Mesenchymal stem cell (in vitro differentiated cells and primary cell): ENCODE results near the gene DPPA3. TPM values are rescaled to one million over a fixed set of nuclear protein-coding genes. Genes with fewer than 3 reads are reported as not detected.

Source experiments
- DNase-seq: peaks from one replicate; pipeline ENCODE4 v3.0.0-alpha.2; 2013
- H2AFZ ChIP-seq: one replicate; pipeline ENCODE4 v1.6.1; 2013; ENCODE audit warnings: low read depth, mild to moderate bottlenecking, control low read depth, inconsistent platforms, low read length, moderate library complexity
- H2AK5ac ChIP-seq: 2 replicates; pipeline ENCODE4 v1.6.1; 2013; ENCODE audit warnings: low read length, moderate library complexity, mild to moderate bottlenecking, inconsistent platforms; ENCODE audit not compliant: severe bottlenecking
- H2BK120ac ChIP-seq: one replicate; pipeline ENCODE4 v1.6.1; 2013; ENCODE audit warnings: low read depth, mild to moderate bottlenecking, inconsistent platforms, low read length, moderate library complexity
- H2BK12ac ChIP-seq, 2 experiments: one replicate each; pipeline ENCODE4 v1.6.1; 2013; ENCODE audit warnings: inconsistent platforms in 2 of 2, low read length in 2 of 2, mild to moderate bottlenecking in 2 of 2, moderate library complexity in 2 of 2, control low read depth in 1 of 2
- H2BK15ac ChIP-seq: one replicate; pipeline ENCODE4 v1.6.1; 2013; ENCODE audit warnings: mild to moderate bottlenecking, low read depth, inconsistent platforms; ENCODE audit not compliant: poor library complexity, severe bottlenecking
- H2BK5ac ChIP-seq: 2 replicates; pipeline ENCODE4 v1.6.1; 2013; ENCODE audit warnings: low read depth, mild to moderate bottlenecking, low read length, control low read depth, inconsistent platforms; ENCODE audit not compliant: poor library complexity, severe bottlenecking
- H3K14ac ChIP-seq, 2 experiments: one replicate each; pipeline ENCODE4 v1.6.1; 2013; ENCODE audit warnings: inconsistent platforms in 2 of 2, low read length in 2 of 2, control low read depth in 1 of 2, mild to moderate bottlenecking in 1 of 2, moderate library complexity in 1 of 2
- H3K18ac ChIP-seq, 2 experiments: one replicate each; pipeline ENCODE4 v1.6.1; 2013; ENCODE audit warnings: inconsistent platforms in 2 of 2, low read length in 2 of 2, control low read depth in 1 of 2, low read depth in 1 of 2, mild to moderate bottlenecking in 1 of 2
- H3K23ac ChIP-seq, 2 experiments: one replicate each; pipeline ENCODE4 v1.6.1; 2013; ENCODE audit warnings: inconsistent platforms in 2 of 2, low read length in 2 of 2, mild to moderate bottlenecking in 2 of 2, moderate library complexity in 2 of 2, control low read depth in 1 of 2
- H3K27ac ChIP-seq: 2 replicates; pipeline ENCODE4 v1.5.1; 2013; ENCODE audit warnings: mild to moderate bottlenecking, moderate library complexity, low read length, control low read depth, inconsistent platforms; ENCODE audit not compliant: poor library complexity, severe bottlenecking
- H3K27me3 ChIP-seq, 2 experiments: 2 replicates each; pipeline versions ENCODE4 v1.6.1 to v1.7.0; 2013; ENCODE audit warnings: low read length in 2 of 2, mild to moderate bottlenecking in 2 of 2, moderate library complexity in 2 of 2, control low read depth in 1 of 2, inconsistent platforms in 1 of 2; ENCODE audit not compliant: control insufficient read depth in 1 of 2, insufficient read depth in 1 of 2
- H3K36me3 ChIP-seq, 2 experiments: 2 replicates each; pipeline versions ENCODE4 v1.6.1 to v1.7.0; 2013; ENCODE audit warnings: low read length in 2 of 2, control low read depth in 1 of 2, inconsistent platforms in 1 of 2, low read depth in 1 of 2, mild to moderate bottlenecking in 1 of 2; ENCODE audit not compliant: insufficient read depth in 2 of 2, control insufficient read depth in 1 of 2
- H3K4ac ChIP-seq, 2 experiments: one replicate each; pipeline ENCODE4 v1.6.1; 2013; ENCODE audit warnings: inconsistent platforms in 2 of 2, low read length in 2 of 2, mild to moderate bottlenecking in 2 of 2, moderate library complexity in 2 of 2, control low read depth in 1 of 2, low read depth in 1 of 2
- H3K4me1 ChIP-seq: 2 replicates; pipeline ENCODE4 v1.6.1; 2013; ENCODE audit warnings: low read depth, low read length, control low read depth; ENCODE audit not compliant: control insufficient read depth, insufficient read depth
- H3K4me2 ChIP-seq: 2 replicates; pipeline ENCODE4 v1.6.1; 2013; ENCODE audit warnings: low read length, mild to moderate bottlenecking, inconsistent platforms; ENCODE audit not compliant: poor library complexity, severe bottlenecking
- H3K4me3 ChIP-seq, 2 experiments: 2 replicates each; pipeline versions ENCODE4 v1.5.1 to v1.7.0; 2013; ENCODE audit warnings: low read length in 2 of 2, mild to moderate bottlenecking in 2 of 2, control low read depth in 1 of 2, low read depth in 1 of 2; ENCODE audit not compliant: insufficient read depth in 1 of 2
- H3K79me1 ChIP-seq: replicated peaks from 2 replicates; pipeline ENCODE4 v1.6.1; 2013; ENCODE audit warnings: mild to moderate bottlenecking, control low read depth, low read length, inconsistent platforms; ENCODE audit not compliant: poor library complexity, severe bottlenecking
- H3K9ac ChIP-seq: 2 replicates; pipeline ENCODE4 v1.7.0; 2013; ENCODE audit warnings: mild to moderate bottlenecking, low read length, moderate library complexity
- H3K9me3 ChIP-seq: 2 replicates; pipeline ENCODE4 v1.7.0; 2013; ENCODE audit warnings: mild to moderate bottlenecking, low read length; ENCODE audit not compliant: control insufficient read depth
- H4K8ac ChIP-seq: one replicate; pipeline ENCODE4 v1.6.1; 2013; ENCODE audit warnings: inconsistent platforms, mild to moderate bottlenecking, low read length, moderate library complexity
- H4K91ac ChIP-seq: one replicate; pipeline ENCODE4 v1.6.1; 2013; ENCODE audit warnings: mild to moderate bottlenecking, low read length, inconsistent platforms
- WGBS: methylation state at CpG from one replicate; pipeline ENCODE4 v1.1.7; 2013; ENCODE audit warnings: mixed read lengths; 5-methylcytosine and 5-hydroxymethylcytosine counted together
- polyA plus RNA-seq, 2 experiments: library from polyadenylated mRNA; stranded (reverse); fragments of 200-250 nt; gene quantifications; one replicate each; pipeline ENCODE4 v1.2.3, GENCODE V29; 2013

Gene DPPA3
- not detected for polyA plus RNA-seq (2013, experiment 1 of 2)
- not detected for polyA plus RNA-seq (2013, experiment 2 of 2)

- H3K23ac ChIP-seq = no peak within 1 kb of the TSS
Observed at GRCh38 chr12:7711133-7711532, at the start of gene DPPA3. Gene DPPA3, plus strand, starts transcription at chr12:7711433. Its CDS starts 138 bp downstream, at chr12:7711571.

GRCh38 chr12:7661741-7662140 is 49.5 kb upstream of the DPPA3 start:
- no peak overlapping the region for H2BK120ac ChIP-seq
- H3K27me3 ChIP-seq = peaks cover 7 to 9% of the 10 kb centered on the region in 2 experiments
- no peak overlapping the region for H3K18ac ChIP-seq
- no peaks in the 10 kb centered on the region for H3K9me3 ChIP-seq
- no peak overlapping the region for H3K4ac ChIP-seq
- WGBS = 73% methylated on average over 5 of the region's 5 CpGs
- H2BK12ac ChIP-seq = no peak overlapping the region
- no peaks in the 10 kb centered on the region for H3K4me1 ChIP-seq
- no peak overlapping the region for H3K9ac ChIP-seq
- no peak overlapping the region for H3K23ac ChIP-seq
- H2BK5ac ChIP-seq = no peak overlapping the region
- DNase-seq = no peak
- no peak overlapping the region for H2AFZ ChIP-seq
- no peak overlapping the region for H2AK5ac ChIP-seq
- no peak overlapping the region for H3K4me2 ChIP-seq
- H4K8ac ChIP-seq = no peak overlapping the region
- H3K4me3 ChIP-seq = no peak overlapping the region
- H4K91ac ChIP-seq = no peak overlapping the region
- no peaks in the 10 kb centered on the region for H3K79me1 ChIP-seq
- no peaks in the 10 kb centered on the region for H3K36me3 ChIP-seq
- H3K27ac ChIP-seq = no peak overlapping the region
- H2BK15ac ChIP-seq = no peak overlapping the region
- no peak overlapping the region for H3K14ac ChIP-seq

More at GRCh38 chr12:7711133-7711532, at the start of gene DPPA3:
- Histone ChIP-seq H3K4me1 (no peaks in the 10 kb centered on the region), H4K91ac (no peak within 1 kb of the TSS), H2BK15ac (no peak within 1 kb of the TSS), H3K79me1 (no peaks in the 10 kb centered on the region), H3K27me3 (peaks cover 0 to 6% of the 10 kb centered on the region in 2 experiments), H2AFZ (no peak within 1 kb of the TSS), H2BK5ac (no peak within 1 kb of the TSS), H3K18ac (no peak within 1 kb of the TSS), H2BK120ac (no peak within 1 kb of the TSS), H2AK5ac (no peak within 1 kb of the TSS), H3K4me3 (no peak within 1 kb of the TSS), H3K27ac (no peak within 1 kb of the TSS), H4K8ac (no peak within 1 kb of the TSS), H3K4ac (no peak within 1 kb of the TSS), H3K4me2 (no peak within 1 kb of the TSS), H2BK12ac (no peak within 1 kb of the TSS), H3K36me3 (no peaks in the 10 kb centered on the region), H3K14ac (no peak within 1 kb of the TSS), H3K9me3 (no peaks in the 10 kb centered on the region), H3K9ac (no peak within 1 kb of the TSS)
- no peak for DNase-seq
- WGBS = 91% methylated on average over 7 of the region's 7 CpGs

- no peaks in the 10 kb centered on the region for H3K9me3 ChIP-seq
- no peak overlapping the region for H2AFZ ChIP-seq
- H2BK15ac ChIP-seq = no peak overlapping the region
- no peak for DNase-seq
- H4K91ac ChIP-seq = no peak overlapping the region
- H3K27me3 ChIP-seq = peaks cover 7 to 9% of the 10 kb centered on the region in 2 experiments
- H3K36me3 ChIP-seq = no peaks in the 10 kb centered on the region
- no peak overlapping the region for H3K14ac ChIP-seq
- no peak overlapping the region for H4K8ac ChIP-seq
- H3K4me1 ChIP-seq = no peaks in the 10 kb centered on the region
- no peak overlapping the region for H3K23ac ChIP-seq
- 100% methylated on average over 1 of the region's 5 CpGs for WGBS
- H3K4ac ChIP-seq = no peak overlapping the region
- H3K4me2 ChIP-seq = no peak overlapping the region
- no peak overlapping the region for H2BK120ac ChIP-seq
- H2BK12ac ChIP-seq = no peak overlapping the region
- no peak overlapping the region for H3K18ac ChIP-seq
- H3K27ac ChIP-seq = no peak overlapping the region
- H3K79me1 ChIP-seq = no peaks in the 10 kb centered on the region
- H2BK5ac ChIP-seq = no peak overlapping the region
- H3K9ac ChIP-seq = no peak overlapping the region
- H3K4me3 ChIP-seq = no peak overlapping the region
- H2AK5ac ChIP-seq = no peak overlapping the region
Observed at GRCh38 chr12:7666595-7666994, 44.6 kb upstream of the DPPA3 start.

GRCh38 chr12:7667125-7667524 is 44.1 kb upstream of the DPPA3 start:
- H3K27me3 ChIP-seq = peaks cover 7 to 9% of the 10 kb centered on the region in 2 experiments
- no peak overlapping the region for H3K4me2 ChIP-seq
- H3K36me3 ChIP-seq = no peaks in the 10 kb centered on the region
- H3K9me3 ChIP-seq = no peaks in the 10 kb centered on the region
- H2BK120ac ChIP-seq = no peak overlapping the region
- no peak overlapping the region for H3K27ac ChIP-seq
- H3K14ac ChIP-seq = no peak overlapping the region
- H3K4me3 ChIP-seq = no peak overlapping the region
- H3K79me1 ChIP-seq = no peaks in the 10 kb centered on the region
- 86% methylated on average over 3 of the region's 4 CpGs for WGBS
- no peak overlapping the region for H2BK5ac ChIP-seq
- no peak overlapping the region for H2AK5ac ChIP-seq
- no peak overlapping the region for H2AFZ ChIP-seq
- DNase-seq = no peak
- no peak overlapping the region for H3K4ac ChIP-seq
- no peak overlapping the region for H4K8ac ChIP-seq
- H3K9ac ChIP-seq = no peak overlapping the region
- no peak overlapping the region for H3K18ac ChIP-seq
- no peak overlapping the region for H3K23ac ChIP-seq
- no peak overlapping the region for H2BK15ac ChIP-seq
- no peaks in the 10 kb centered on the region for H3K4me1 ChIP-seq
- no peak overlapping the region for H4K91ac ChIP-seq
- no peak overlapping the region for H2BK12ac ChIP-seq
